Measurements from ENCODE around the gene GYPB.
"Not testable (repeated sequence)": the region's sequence is repeated elsewhere in the genome, so short reads cannot be mapped to it uniquely, and the experiment has no call there.

Gene GYPB

GRCh38 chr4:144008602-144009001 is 10.6 kb downstream of the GYPB start:
- DNase-seq = not testable (repeated sequence)

- not testable (repeated sequence) for DNase-seq
These were observed 11.2 kb downstream of the GYPB start for GRCh38 chr4:144007960-144008359.

- not testable (repeated sequence) for DNase-seq
These were observed 12.9 kb downstream of the GYPB start for GRCh38 chr4:144006200-144006803.

- not testable (repeated sequence) for DNase-seq
These were observed 13.6 kb downstream of the GYPB start for GRCh38 chr4:144005558-144005953.

GRCh38 chr4:144004868-144005557 is 14.2 kb downstream of the GYPB start:
- DNase-seq = not testable (repeated sequence)

- DNase-seq = not testable (repeated sequence)
These were observed 15.3 kb downstream of the GYPB start for GRCh38 chr4:144003890-144004265.

- DNase-seq = not testable (repeated sequence)
These were observed 15.8 kb downstream of the GYPB start for GRCh38 chr4:144003205-144003889.

GRCh38 chr4:144000331-144000995 is 18.7 kb downstream of the GYPB start:
- DNase-seq = not testable (repeated sequence)

GRCh38 chr4:143996193-143996592 is 23.0 kb downstream of the GYPB start:
- not testable (repeated sequence) for DNase-seq

- not testable (repeated sequence) for DNase-seq
These were observed 27.4 kb downstream of the GYPB start for GRCh38 chr4:143991761-143992160.

GRCh38 chr4:143990717-143991116 is 28.5 kb downstream of the GYPB start:
- DNase-seq = not testable (repeated sequence)

GRCh38 chr4:143986180-143986579 is 33.0 kb downstream of the GYPB start:
- DNase-seq = no peak

- not testable (repeated sequence) for DNase-seq
These were observed 38.4 kb downstream of the GYPB start for GRCh38 chr4:143980776-143981175.

- not testable (repeated sequence) for DNase-seq
These were observed 43.7 kb downstream of the GYPB start for GRCh38 chr4:143975527-143975926.

- DNase-seq = not testable (repeated sequence)
These were observed 45.2 kb downstream of the GYPB start for GRCh38 chr4:143974021-143974420.

- DNase-seq = no peak
These were observed 58.1 kb downstream of the GYPB start for GRCh38 chr4:143961075-143961474.

GRCh38 chr4:143955306-143955705 is 63.9 kb downstream of the GYPB start:
- not testable (repeated sequence) for DNase-seq

- DNase-seq = not testable (repeated sequence)
These were observed 67.7 kb downstream of the GYPB start for GRCh38 chr4:143951458-143951972.

GRCh38 chr4:143950967-143951366 is 68.2 kb downstream of the GYPB start:
- not testable (repeated sequence) for DNase-seq

GRCh38 chr4:143950185-143950584 is 69.0 kb downstream of the GYPB start:
- not testable (repeated sequence) for DNase-seq

GRCh38 chr4:143947493-143947892 is 71.7 kb downstream of the GYPB start:
- DNase-seq = not testable (repeated sequence)
